K562 (cell line): ENCODE results near the gene MPG. TPM values are rescaled to one million over a fixed set of nuclear protein-coding genes. Genes with fewer than 3 reads are reported as not detected.
A peak's percentile ranks its signal among the peaks of the same experiment; 100 is the strongest.

Experiments
- ATAC-seq: fragments of 200-7000 bp; cut with Tn5 transposase; 3 replicates; pipeline ENCODE4 v1.9.1; 2020; ENCODE audit warnings: moderate library complexity
- BruUV-seq: library from RNA; stranded (reverse); fragments of 400-500 nt; replicated peaks from 2 replicates; lab custom pipeline; 2021; lab: Mats Ljungman, UMichigan
- CTCF ChIA-PET: fragments of 300-600 bp; formaldehyde crosslinking; extraction: SDS; loops from one replicate; lab custom pipeline; 2021; ENCODE audit warnings: low intra/inter-chr PET ratio; lab: Yijun Ruan, JAX
- POLR2A ChIA-PET: fragments of 300-600, 350-650 bp; sonication (Branson Sonifier 250); formaldehyde crosslinking; extraction: SDS; loops from one replicate; lab custom pipeline; 2021; ENCODE audit warnings: antibody characterized with exemption, inconsistent platforms; lab: Yijun Ruan, JAX
- DNase-seq, 4 experiments: peaks; one replicate each; pipeline versions ENCODE4 v3.0.0 to v3.0.0-alpha.2; 2011 to 2018; ENCODE audit warnings: low spot score in 3 of 4, mixed read lengths in 3 of 4; ENCODE audit errors: extremely low read depth in 1 of 4
- FAIRE-seq: peaks from 2 replicates; lab custom pipeline; 2011; peaks lifted over from hg19 to GRCh38; lab: Jason Lieb, UNC
- H2AFZ ChIP-seq: 2 replicates; pipeline ENCODE4 v1.6.0; 2011; ENCODE audit warnings: low read depth, low read length, control low read depth, inconsistent platforms
- H3K27ac ChIP-seq: fragments of 200-600 bp; 3 replicates; pipeline ENCODE4 v1.8.0; 2011; ENCODE audit warnings: low read depth, mild to moderate bottlenecking, control low read depth, inconsistent platforms, low read length, moderate library complexity, mixed read lengths; ENCODE audit errors: extremely low read depth
- H3K27me3 ChIP-seq, 2 experiments: fragments of 300-600 bp in 1 of 2; 2 replicates in 1 of 2; 3 replicates in 1 of 2; pipeline versions ENCODE4 v1.6.0 to v1.8.0; 2011; ENCODE audit warnings: inconsistent platforms in 2 of 2, low read length in 2 of 2, mild to moderate bottlenecking in 1 of 2, mixed read lengths in 1 of 2, moderate library complexity in 1 of 2; ENCODE audit not compliant: control insufficient read depth in 2 of 2, insufficient read depth in 2 of 2
- H3K36me3 ChIP-seq: fragments of 300-600 bp; 3 replicates; pipeline ENCODE4 v1.8.0; 2011; ENCODE audit warnings: mild to moderate bottlenecking, low read length, inconsistent platforms; ENCODE audit not compliant: control insufficient read depth, insufficient read depth
- H3K4me1 ChIP-seq, 2 experiments: fragments of 200-600 bp in 1 of 2; replicated peaks in 1 of 2; 2 replicates in 1 of 2; 3 replicates in 1 of 2; pipeline versions ENCODE4 v1.5.1 to v1.8.0; 2011; ENCODE audit warnings: inconsistent platforms in 2 of 2, low read length in 2 of 2, mild to moderate bottlenecking in 1 of 2, mixed read lengths in 1 of 2, moderate library complexity in 1 of 2; ENCODE audit not compliant: control insufficient read depth in 2 of 2, insufficient read depth in 2 of 2
- H3K4me2 ChIP-seq: 2 replicates; pipeline ENCODE4 v1.6.1; 2011; ENCODE audit warnings: low read length, control low read depth, inconsistent platforms, mixed read lengths; ENCODE audit not compliant: insufficient read depth
- H3K4me3 ChIP-seq: fragments of 200-600 bp; sonication (generic), shearing (Covaris generic); 2 replicates; pipeline ENCODE4 v1.5.1; 2016; ENCODE audit warnings: control low read depth, inconsistent platforms
- H3K79me2 ChIP-seq: fragments of 200-600 bp; 3 replicates; pipeline ENCODE4 v1.8.0; 2011; ENCODE audit warnings: low read length, inconsistent platforms; ENCODE audit not compliant: control insufficient read depth, insufficient read depth
- H3K9ac ChIP-seq, 2 experiments: 2 replicates each; pipeline versions ENCODE4 v1.6.0 to v1.6.1; 2011; ENCODE audit warnings: low read depth in 2 of 2, low read length in 2 of 2, control low read depth in 1 of 2, inconsistent platforms in 1 of 2, mild to moderate bottlenecking in 1 of 2, mixed read lengths in 1 of 2; ENCODE audit not compliant: insufficient read depth in 1 of 2
- H3K9me1 ChIP-seq: one replicate; pipeline ENCODE4 v1.6.0; 2011; ENCODE audit warnings: inconsistent platforms, mild to moderate bottlenecking, low read length, moderate library complexity; ENCODE audit not compliant: control insufficient read depth, insufficient read depth
- H3K9me3 ChIP-seq: replicated peaks from 2 replicates; pipeline ENCODE4 v1.5.1; 2011; ENCODE audit warnings: low read depth, low read length, inconsistent platforms; ENCODE audit not compliant: control insufficient read depth, insufficient read depth
- H4K20me1 ChIP-seq: replicated peaks from 2 replicates; pipeline ENCODE4 v1.6.1; 2011; ENCODE audit warnings: low read length, inconsistent platforms, mixed read lengths; ENCODE audit not compliant: control insufficient read depth, insufficient read depth
- CEBPB ChIP-seq: fragments of 450-650 bp; IDR thresholded peaks from 2 replicates; pipeline ENCODE4 v1.6.1; 2016; ENCODE audit warnings: missing genetic modification characterization, missing compliant biosample characterization
- FOXK2 ChIP-seq, 2 experiments: fragments of 450-650 bp; IDR thresholded peaks in 1 of 2; conservative IDR thresholded peaks in 1 of 2; 2 replicates each; pipeline ENCODE4 v1.6.1; 2016; ENCODE audit warnings: low read depth in 2 of 2, mild to moderate bottlenecking in 1 of 2
- KLF1 ChIP-seq: fragments of 450-650 bp; IDR thresholded peaks from 2 replicates; pipeline ENCODE4 v1.6.1; 2016; ENCODE audit warnings: missing genetic modification characterization, missing compliant biosample characterization
- PHTF2 ChIP-seq: fragments of 250-450 bp; sonication (Bioruptor Pico); IDR thresholded peaks from 2 replicates; pipeline ENCODE4 v1.5.0; 2021; ENCODE audit warnings: mild to moderate bottlenecking
- POLR2A ChIP-seq: fragments of 450-650 bp; conservative IDR thresholded peaks from 2 replicates; pipeline ENCODE4 v1.6.1; 2016
- RHOXF2B ChIP-seq: fragments of 250-450 bp; sonication (Bioruptor Pico); conservative IDR thresholded peaks from 2 replicates; pipeline ENCODE4 v1.5.1; 2021
- WHSC1 ChIP-seq: IDR thresholded peaks from one replicate; pipeline ENCODE4 v1.6.1; 2012; ENCODE audit warnings: low read length, control low read depth, inconsistent platforms
- YY1 ChIP-seq, 3 experiments: IDR thresholded peaks; 2 replicates each; pipeline ENCODE4 v1.6.1; 2011; ENCODE audit warnings: low read length in 2 of 3, mild to moderate bottlenecking in 2 of 3, moderate library complexity in 2 of 3, borderline replicate concordance in 1 of 3, control low read depth in 1 of 3, low read depth in 1 of 3; ENCODE audit not compliant: insufficient read depth in 3 of 3, insufficient replicate concordance in 2 of 3, control insufficient read depth in 1 of 3, insufficient read length in 1 of 3; ENCODE audit errors: extremely low read depth in 1 of 3
- ZBTB26 ChIP-seq: fragments of 450-650 bp; formaldehyde crosslinking; IDR thresholded peaks from 2 replicates; pipeline ENCODE4 v1.4.0; 2022; ENCODE audit warnings: missing genetic modification characterization
- ZNF197 ChIP-seq: fragments of 200-800 bp; sonication (Bioruptor generic); IDR thresholded peaks from 2 replicates; pipeline ENCODE4 v1.6.1; 2016; ENCODE audit warnings: low read depth, missing genetic modification characterization, missing compliant biosample characterization
- WGBS: fragments of 100-300 bp; shearing (Covaris generic); methylation state at CpG from one replicate; pipeline ENCODE4 v1.1.6; 2016; ENCODE audit warnings: low coverage, mixed read lengths; ENCODE audit not compliant: insufficient coverage; ENCODE audit errors: missing lambda C conversion rate; 5-methylcytosine and 5-hydroxymethylcytosine counted together
- in situ Hi-C: fragments of 300-500 bp; cut with MboI; formaldehyde crosslinking; loops from 4 replicates; pipeline ENCODE4 v1.15.0; 2018; ENCODE audit warnings: inconsistent platforms, mixed read lengths
- intact Hi-C: fragments of 100-400 bp; cut with micrococcal nuclease; formaldehyde crosslinking; loops from 2 replicates; pipeline ENCODE4 v1.14.2; 2022
- polyA plus RNA-seq, 8 experiments: library from polyadenylated mRNA; depleted of rRNA in 4 of 8; stranded (reverse) in 5 of 8; unstranded in 3 of 8; fragments of >200 nt; fragmentation: Nextera tagmentation in 2 of 8; fragmentation: Illumina TruSeq in 1 of 8; extraction: Ambion mirVana in 2 of 8; extraction: Trizol in 1 of 8; gene quantifications; 2 replicates each; pipeline versions ENCODE4 v1.2.1 to v1.2.3, GENCODE V29; 2011 to 2014; ENCODE audit warnings: inconsistent platforms in 1 of 8, missing spikeins in 1 of 8
- total RNA-seq, 7 experiments: library from RNA; depleted of rRNA in 6 of 7; stranded (reverse); fragments of >200 nt in 6 of 7; fragmentation: Illumina TruSeq in 2 of 7; extraction: Trizol in 2 of 7; gene quantifications; 2 replicates each; pipeline versions ENCODE4 v1.2.1 to v1.2.3, GENCODE V29; 2011 to 2021; ENCODE audit warnings: low replicate concordance in 1 of 7
- TF ChIP-seq, protein P1 (sequence below), 2 experiments: fragments of 450-650 bp in 1 of 2; sonication (generic) in 1 of 2; formaldehyde crosslinking in 1 of 2; IDR thresholded peaks in 1 of 2; conservative IDR thresholded peaks in 1 of 2; 2 replicates each; pipeline versions ENCODE4 v1.6.1 to v1.8.1; 2016 to 2023; ENCODE audit warnings: mild to moderate bottlenecking in 2 of 2, moderate library complexity in 2 of 2, inconsistent platforms in 1 of 2, missing genetic modification reagents in 1 of 2

The MPG gene
- total and polyA plus RNA-seq, 9 of the 15 experiments (the other 6 are each of a cell fraction or from before 2014, with no cell fraction given), result 0.42 to 226 (median 36.2) TPM

DNA sequence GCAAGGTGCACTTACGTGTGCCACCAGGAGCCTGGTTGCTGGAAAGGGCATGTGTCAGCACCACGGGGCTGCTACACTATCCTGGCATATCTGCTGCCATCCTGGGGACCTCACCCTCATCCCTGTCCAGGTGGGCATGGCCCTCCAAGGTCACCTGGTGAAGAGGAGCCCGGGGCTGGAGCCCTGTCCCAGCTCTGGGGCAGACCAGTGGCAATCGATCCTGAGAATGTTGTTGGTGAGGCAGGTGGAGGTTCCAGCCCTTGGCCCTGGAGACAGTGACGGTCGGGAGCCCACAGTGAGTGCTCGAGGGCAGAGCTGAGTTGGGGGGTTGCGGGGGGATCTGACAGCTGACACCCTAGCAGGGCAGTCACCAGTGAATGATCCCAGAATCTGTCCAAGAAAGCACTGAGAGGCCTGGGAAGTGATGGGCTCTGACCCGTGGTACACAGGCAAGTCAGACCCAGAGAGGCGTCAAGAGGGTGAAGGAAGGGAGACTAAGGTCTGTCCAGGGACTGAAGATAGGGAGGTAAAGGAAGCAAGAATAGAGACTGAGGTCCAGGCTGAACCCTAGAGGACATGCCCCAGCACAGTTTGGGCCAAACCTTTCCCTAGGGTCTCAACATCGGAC lies 42.2 kb upstream of the MPG start:
- H3K4me2 ChIP-seq, result no peak overlapping the region
- intact Hi-C loops, result no loop called here
- H3K9ac ChIP-seq, result peak overlapping the region in 1 of 2 experiments; percentile 50; a peak in 1 of 4 replicates

More for the DNA sequence above, 42.2 kb upstream of the MPG start:
- no peak overlapping the region for H2AFZ ChIP-seq
- TF ChIP-seq, protein P1, sequence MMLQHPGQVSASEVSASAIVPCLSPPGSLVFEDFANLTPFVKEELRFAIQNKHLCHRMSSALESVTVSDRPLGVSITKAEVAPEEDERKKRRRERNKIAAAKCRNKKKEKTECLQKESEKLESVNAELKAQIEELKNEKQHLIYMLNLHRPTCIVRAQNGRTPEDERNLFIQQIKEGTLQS (IDR thresholded peaks at IDR 0.05), result 0 out of 2 replicates have a peak, but pooled peaks have one; percentile 0
- TF ChIP-seq, protein P1 (CRISPR knock-in tag; conservative IDR thresholded peaks at IDR 0.05), result no peak
- TF ChIP-seq ZBTB26 (CRISPR knock-in tag) (no peak), POLR2A (0 out of 2 replicates have a peak, but pooled peaks have one; percentile 40), WHSC1 (no peak), RHOXF2B (CRISPR knock-in tag) (no peak), CEBPB (tag) (no peak; the same call in 1 of the 2 replicates), KLF1 (tag) (no peak), PHTF2 (CRISPR knock-in tag) (no peak), YY1 (IDR thresholded peaks at IDR 0.05; ENCODE audit: borderline replicate concordance in 1 of 3, control insufficient read depth in 1 of 3, extremely low read depth in 1 of 3, insufficient read depth in 3 of 3, insufficient read length in 1 of 3, insufficient replicate concordance in 2 of 3, low read depth in 1 of 3, low read length in 2 of 3) (no peak), FOXK2 (conservative IDR thresholded peaks at IDR 0.05 in 1 of 2, IDR thresholded peaks at IDR 0.05 in 1 of 2; ENCODE audit: low read depth in 2 of 2) (no peak), ZNF197 (CRISPR knock-in tag) (no peak)
- TF ChIP-seq, all 486 proteins: peak for 2
- Histone ChIP-seq H3K4me1 (peaks cover 0 to 39% of the 10 kb centered on the region in 2 experiments; a peak in 4 of 5 replicates), H3K9me1 (no peaks in the 10 kb centered on the region), H3K27me3 (no peaks in the 10 kb centered on the region), H3K79me2 (no peaks in the 10 kb centered on the region), H3K4me3 (no peak overlapping the region), H3K9me3 (no peaks in the 10 kb centered on the region), H3K36me3 (peaks cover 37% of the 10 kb centered on the region), H3K27ac (no peak overlapping the region), H4K20me1 (peaks cover 4% of the 10 kb centered on the region; the same call in 1 of the 2 replicates)
- 94% methylated on average over 7 of the region's 11 CpGs for WGBS
- ChIA-PET CTCF (no interaction called here), POLR2A (no interaction called here)
- FAIRE-seq, result no peak
- BruUV-seq, result no TSS peak
- ATAC-seq, result no peak
- DNase-seq, result no peak
- in situ Hi-C loops, result no loop called here
